Sigmoid colon (tissue), 4 donors: ENCODE data around the gene PSMD8.

Experiments used
- CTCF ChIP-seq, 4 experiments: fragments of 450-650 bp in 3 of 4; fragments of 200-600 bp in 1 of 4; IDR thresholded peaks; one replicate each; pipeline ENCODE4 v1.5.1; 2016 to 2019; ENCODE audit warnings: antibody characterized with exemption in 4 of 4, mild to moderate bottlenecking in 3 of 4, moderate library complexity in 2 of 4
- EP300 ChIP-seq, 4 donors: sonication (generic); formaldehyde crosslinking; IDR thresholded peaks; one replicate each; pipeline ENCODE4 v1.6.1; 2017; ENCODE audit warnings: antibody characterized with exemption in 4 of 4

GRCh38 chr19:38388349-38389100, 14.2 kb downstream of the PSMD8 start, which contains the start of gene SPRED3:
- TF ChIP-seq CTCF (IDR thresholded peaks at IDR 0.05) (no peak), EP300 (IDR thresholded peaks at IDR 0.05) (no peak)
